ENCODE results near the gene USP9Y. TPM values are rescaled to one million over a fixed set of nuclear protein-coding genes. Genes with fewer than 3 reads are reported as not detected.

USP9Y gene
- total RNA-seq, 1 donor from 2014 or later: not detected

DNA sequence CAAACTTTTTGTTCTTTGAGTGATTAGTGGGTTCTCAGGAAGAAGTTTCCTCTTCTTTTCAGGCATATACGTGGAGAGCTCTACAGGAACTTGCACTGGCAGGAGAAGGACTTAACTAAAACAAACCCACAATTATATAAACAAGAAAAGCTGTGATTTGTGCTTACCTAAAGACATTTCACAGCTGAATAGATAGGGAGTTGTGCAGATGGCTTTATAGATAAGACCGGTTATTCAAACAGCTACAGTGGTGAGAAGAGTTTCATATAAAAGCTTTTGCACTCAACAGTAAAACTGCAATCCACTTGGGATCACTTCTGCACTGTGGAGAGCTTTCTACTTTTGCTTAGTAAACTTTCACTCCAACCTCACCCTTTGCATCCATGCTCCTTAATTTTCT, 197.6 kb downstream of the USP9Y start:
- Mint-ChIP-seq H3K36me3 (ENCODE audit: insufficient read depth) (no peaks in the 10 kb centered on the region), H3K27me3 (no peaks in the 10 kb centered on the region)
- DNase-seq (ENCODE audit: low spot score, unreplicated experiment): no peak

DNA sequence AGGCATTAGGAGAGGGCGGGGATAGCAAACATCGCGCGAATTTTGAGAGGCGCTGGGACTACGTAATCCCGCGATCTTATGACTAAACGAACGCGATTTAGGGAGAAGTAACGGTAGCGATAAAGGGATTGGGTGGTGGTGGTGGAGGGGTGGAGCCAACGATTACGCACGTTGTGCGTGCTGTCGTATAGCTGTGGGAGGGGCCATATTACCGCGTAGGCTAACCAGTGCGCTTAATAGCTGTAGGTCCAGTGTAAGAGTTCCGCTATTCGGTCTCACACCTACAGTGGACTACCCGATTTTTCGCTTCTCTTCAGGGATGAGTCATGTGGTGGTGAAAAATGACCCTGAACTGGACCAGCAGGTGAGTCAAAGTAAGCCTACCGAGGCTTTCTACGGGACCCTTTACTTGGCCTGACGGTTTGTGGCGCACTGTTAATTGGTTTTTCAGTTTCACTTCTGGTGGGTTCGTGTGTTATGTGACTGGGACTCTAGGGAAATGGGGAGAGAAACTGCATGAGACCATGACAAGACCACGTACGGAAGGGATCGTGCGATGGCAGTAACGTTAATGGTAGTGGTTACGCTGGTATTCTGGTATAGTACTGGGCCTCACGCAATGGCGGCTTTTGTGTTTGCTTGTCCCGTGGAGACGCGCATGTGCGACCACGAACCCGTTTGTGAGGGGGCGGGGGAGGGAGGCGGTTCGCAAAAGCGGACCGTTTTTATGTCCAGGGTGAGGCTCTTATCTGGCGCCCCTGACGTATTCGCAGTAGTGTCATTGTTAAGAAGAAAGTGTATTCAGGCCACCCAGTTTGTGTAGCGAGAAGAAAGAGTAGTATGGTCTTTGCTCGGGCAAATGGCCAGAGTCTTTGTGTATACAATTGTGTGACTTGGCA, 203.8 kb downstream of the USP9Y start, which contains the start of gene DDX3Y:
DDX3Y (plus strand) TSS at position 251 of the 899 bp plus-strand sequence; CDS start at position 320, 69 bp downstream.
- no peak within 1 kb of the TSS for H3K4me3 Mint-ChIP-seq (ENCODE audit: low read depth)
- H3K4me1 Mint-ChIP-seq (ENCODE audit: low read depth): no peaks in the 10 kb centered on the region
- H3K27me3 Mint-ChIP-seq: no peaks in the 10 kb centered on the region
- TF ChIP-seq, protein P1, sequence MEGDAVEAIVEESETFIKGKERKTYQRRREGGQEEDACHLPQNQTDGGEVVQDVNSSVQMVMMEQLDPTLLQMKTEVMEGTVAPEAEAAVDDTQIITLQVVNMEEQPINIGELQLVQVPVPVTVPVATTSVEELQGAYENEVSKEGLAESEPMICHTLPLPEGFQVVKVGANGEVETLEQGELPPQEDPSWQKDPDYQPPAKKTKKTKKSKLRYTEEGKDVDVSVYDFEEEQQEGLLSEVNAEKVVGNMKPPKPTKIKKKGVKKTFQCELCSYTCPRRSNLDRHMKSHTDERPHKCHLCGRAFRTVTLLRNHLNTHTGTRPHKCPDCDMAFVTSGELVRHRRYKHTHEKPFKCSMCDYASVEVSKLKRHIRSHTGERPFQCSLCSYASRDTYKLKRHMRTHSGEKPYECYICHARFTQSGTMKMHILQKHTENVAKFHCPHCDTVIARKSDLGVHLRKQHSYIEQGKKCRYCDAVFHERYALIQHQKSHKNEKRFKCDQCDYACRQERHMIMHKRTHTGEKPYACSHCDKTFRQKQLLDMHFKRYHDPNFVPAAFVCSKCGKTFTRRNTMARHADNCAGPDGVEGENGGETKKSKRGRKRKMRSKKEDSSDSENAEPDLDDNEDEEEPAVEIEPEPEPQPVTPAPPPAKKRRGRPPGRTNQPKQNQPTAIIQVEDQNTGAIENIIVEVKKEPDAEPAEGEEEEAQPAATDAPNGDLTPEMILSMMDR (IDR thresholded peaks at IDR 0.05; ENCODE audit: unreplicated experiment): no peak
- no peaks in the 10 kb centered on the region for H3K9me3 Mint-ChIP-seq (ENCODE audit: low read depth)
- no peaks in the 10 kb centered on the region for H3K36me3 Mint-ChIP-seq (ENCODE audit: insufficient read depth)
- no peak for DNase-seq (ENCODE audit: low spot score, unreplicated experiment)
- no peak within 1 kb of the TSS for H3K27ac Mint-ChIP-seq

More for the DNA sequence above, 197.6 kb downstream of the USP9Y start:
- no peak overlapping the region for H3K4me3 Mint-ChIP-seq (ENCODE audit: low read depth)
- no peaks in the 10 kb centered on the region for H3K9me3 Mint-ChIP-seq (ENCODE audit: low read depth)
- TF ChIP-seq, protein P1 (IDR thresholded peaks at IDR 0.05; ENCODE audit: unreplicated experiment): no peak
- H3K4me1 Mint-ChIP-seq (ENCODE audit: low read depth): no peaks in the 10 kb centered on the region
- H3K27ac Mint-ChIP-seq: no peak overlapping the region

DNA sequence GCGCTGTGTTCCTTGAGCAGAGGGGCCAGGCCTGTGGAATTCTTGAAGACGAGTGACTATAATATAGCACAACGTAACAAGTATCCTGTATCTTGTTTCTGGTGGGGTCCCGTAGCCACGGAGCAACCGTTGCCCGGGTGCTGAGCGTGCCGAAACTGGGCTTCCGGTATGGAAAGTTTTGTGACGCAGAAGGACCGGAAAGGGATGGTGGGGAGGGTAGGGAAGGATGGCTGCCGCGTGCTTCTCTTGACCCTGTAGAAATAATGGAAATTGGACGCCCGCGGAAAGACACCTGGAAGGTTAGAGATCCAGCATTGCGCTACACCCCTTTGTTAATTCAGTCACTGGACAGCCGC, 204.5 kb downstream of the USP9Y start:
- no peak overlapping the region for H3K4me3 Mint-ChIP-seq (ENCODE audit: low read depth)
- H3K9me3 Mint-ChIP-seq (ENCODE audit: low read depth): no peaks in the 10 kb centered on the region
- no peaks in the 10 kb centered on the region for H3K4me1 Mint-ChIP-seq (ENCODE audit: low read depth)
- no peaks in the 10 kb centered on the region for H3K27me3 Mint-ChIP-seq
- H3K36me3 Mint-ChIP-seq (ENCODE audit: insufficient read depth): no peaks in the 10 kb centered on the region
- H3K27ac Mint-ChIP-seq: no peak overlapping the region
- TF ChIP-seq, protein P1 (IDR thresholded peaks at IDR 0.05; ENCODE audit: unreplicated experiment): no peak
- no peak for DNase-seq (ENCODE audit: low spot score, unreplicated experiment)

DNA sequence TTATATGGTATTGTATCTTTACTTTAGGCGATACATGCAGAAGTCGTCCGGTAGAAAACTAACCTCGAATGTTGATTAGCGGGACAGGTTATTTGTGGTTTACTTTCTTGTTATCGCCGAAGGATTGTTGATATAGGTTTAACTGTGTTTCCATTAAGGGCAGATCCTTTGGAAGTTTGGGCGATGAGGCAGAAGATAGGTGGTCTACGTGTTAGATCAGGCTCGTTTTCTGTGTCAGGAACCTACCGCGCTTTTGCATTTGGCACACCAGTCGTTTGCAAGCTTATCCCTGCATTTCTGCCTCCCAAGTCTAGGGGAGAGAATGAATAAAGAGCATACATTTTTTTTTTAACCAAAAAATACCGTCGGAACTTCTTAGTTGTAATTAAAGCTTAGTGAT, 204.9 kb downstream of the USP9Y start:
- H3K27ac Mint-ChIP-seq: no peak overlapping the region
- no peak for DNase-seq (ENCODE audit: low spot score, unreplicated experiment)
- H3K9me3 Mint-ChIP-seq (ENCODE audit: low read depth): no peaks in the 10 kb centered on the region
- H3K36me3 Mint-ChIP-seq (ENCODE audit: insufficient read depth): no peaks in the 10 kb centered on the region
- no peak overlapping the region for H3K4me3 Mint-ChIP-seq (ENCODE audit: low read depth)
- TF ChIP-seq, protein P1 (IDR thresholded peaks at IDR 0.05; ENCODE audit: unreplicated experiment): no peak
- no peaks in the 10 kb centered on the region for H3K27me3 Mint-ChIP-seq
- no peaks in the 10 kb centered on the region for H3K4me1 Mint-ChIP-seq (ENCODE audit: low read depth)

Other genes starting within 250 kb of the USP9Y start
- not detected in 2 replicates for gene DDX3Y, start 203.6 kb downstream of the USP9Y start, total RNA-seq

All from progenitor cell of endocrine pancreas (in vitro differentiated cells).